Measurements from ENCODE around the gene PGM5.
"Not testable (repeated sequence)": the region's sequence is repeated elsewhere in the genome, so short reads cannot be mapped to it uniquely, and the experiment has no call there.

Gene PGM5

DNA sequence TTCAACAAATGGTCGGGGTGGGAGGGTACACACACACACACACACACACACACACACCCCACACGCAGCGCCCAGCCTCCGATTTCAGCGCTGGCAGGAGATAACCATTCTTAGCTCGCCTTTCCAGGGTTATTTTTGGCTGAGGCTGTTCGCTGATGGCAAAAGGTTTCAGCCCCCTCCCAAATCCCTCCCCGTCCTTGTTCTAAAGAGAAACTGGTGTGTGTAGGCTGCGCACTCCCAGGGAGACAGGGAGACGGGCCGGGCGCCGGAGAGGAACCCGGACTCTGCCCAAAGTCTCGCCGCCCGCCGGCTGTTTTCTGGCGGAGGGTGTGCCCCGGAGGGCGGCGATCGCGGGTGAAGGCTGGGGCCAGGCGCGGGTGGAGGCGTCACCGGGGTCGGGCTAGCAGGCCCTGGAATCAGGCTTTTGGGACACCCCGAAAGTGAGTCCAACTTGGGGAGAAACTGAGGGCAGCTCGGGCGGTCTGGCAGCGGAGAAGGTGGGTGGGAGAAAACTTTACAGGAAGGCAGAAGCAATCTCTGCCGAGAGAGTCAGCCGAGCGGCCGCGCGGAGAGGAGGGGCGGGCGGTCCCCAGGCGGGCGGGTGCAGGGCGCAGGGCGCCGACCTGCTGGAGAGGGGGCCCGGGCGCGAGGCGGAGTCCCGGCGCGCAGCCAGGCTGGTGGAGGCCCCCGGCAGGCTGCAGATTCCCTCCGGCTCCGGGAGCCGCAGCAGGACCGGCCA is at the start of gene PGM5:
PGM5 (plus strand) TSS at position 232 of the 739 bp plus-strand sequence. CDS start 517 bp downstream, outside the sequence.
- H3K9ac ChIP-seq (ENCODE audit: low read length), result peak within 1 kb of the TSS; percentile 21; the same call in 1 of the 2 replicates
- H3K4me3 ChIP-seq (ENCODE audit: low read length), result peak within 1 kb of the TSS; percentile 65
- H3K27me3 ChIP-seq (replicated peaks; ENCODE audit: insufficient read depth, low read length); H3K9me3 ChIP-seq (replicated peaks; ENCODE audit: insufficient read depth, low read length); H3K27ac ChIP-seq (ENCODE audit: low read length); H3F3A ChIP-seq (ENCODE audit: insufficient read depth, low read length); H3K79me2 ChIP-seq (ENCODE audit: low read length); H3K4me1 ChIP-seq (ENCODE audit: low read length); H3K9me2 ChIP-seq (replicated peaks; ENCODE audit: insufficient read depth, low read length); H4K20me1 ChIP-seq (ENCODE audit: insufficient read depth, low read length); H3K36me3 ChIP-seq (replicated peaks; ENCODE audit: insufficient read depth, low read length): not testable (repeated sequence)
- H2AFZ ChIP-seq (ENCODE audit: low read length), result peak within 1 kb of the TSS; percentile 75
- H3K4me2 ChIP-seq (ENCODE audit: low read depth, low read length), result peak within 1 kb of the TSS; percentile 63; the same call in 1 of the 2 replicates
- peak; percentile 22 for DNase-seq

- DNase-seq; H3K27me3 ChIP-seq (replicated peaks; ENCODE audit: insufficient read depth, low read length); H3K4me1 ChIP-seq (ENCODE audit: low read length); H3K9ac ChIP-seq (ENCODE audit: low read length); H3F3A ChIP-seq (ENCODE audit: insufficient read depth, low read length); H3K9me3 ChIP-seq (replicated peaks; ENCODE audit: insufficient read depth, low read length); H3K9me2 ChIP-seq (replicated peaks; ENCODE audit: insufficient read depth, low read length); H3K4me2 ChIP-seq (ENCODE audit: low read depth, low read length); H3K79me2 ChIP-seq (ENCODE audit: low read length); H3K27ac ChIP-seq (ENCODE audit: low read length); H4K20me1 ChIP-seq (ENCODE audit: insufficient read depth, low read length); H2AFZ ChIP-seq (ENCODE audit: low read length); H3K4me3 ChIP-seq (ENCODE audit: low read length); H3K36me3 ChIP-seq (replicated peaks; ENCODE audit: insufficient read depth, low read length): not testable (repeated sequence)
These were observed 49.3 kb upstream of the PGM5 start for GRCh38 chr9:68307127-68307526.

DNA sequence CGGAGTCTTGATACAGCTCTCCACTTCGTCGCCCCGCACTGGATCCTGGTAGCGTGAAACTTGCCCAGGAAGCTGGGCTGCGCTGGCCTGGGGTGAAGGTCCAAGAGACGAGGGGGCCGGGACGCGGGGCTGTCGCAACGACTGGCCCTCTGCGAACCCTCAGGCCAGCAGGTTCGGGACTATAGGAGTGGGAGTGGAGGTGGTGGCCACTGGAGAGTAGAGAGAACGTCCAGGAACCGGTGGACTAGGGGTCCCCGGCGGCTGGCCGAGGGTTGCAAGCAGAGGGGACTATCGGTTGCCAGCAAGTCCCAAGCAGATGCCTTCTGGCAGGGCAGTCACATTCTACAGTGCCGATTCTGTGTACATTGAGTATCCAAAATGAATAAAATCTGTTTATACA is 48.8 kb upstream of the PGM5 start:
- H3K9me3 ChIP-seq (replicated peaks; ENCODE audit: insufficient read depth, low read length); H3K79me2 ChIP-seq (ENCODE audit: low read length); H3F3A ChIP-seq (ENCODE audit: insufficient read depth, low read length); H3K4me1 ChIP-seq (ENCODE audit: low read length); H2AFZ ChIP-seq (ENCODE audit: low read length); H3K4me2 ChIP-seq (ENCODE audit: low read depth, low read length); H3K27me3 ChIP-seq (replicated peaks; ENCODE audit: insufficient read depth, low read length); H3K27ac ChIP-seq (ENCODE audit: low read length); H3K36me3 ChIP-seq (replicated peaks; ENCODE audit: insufficient read depth, low read length); H3K9ac ChIP-seq (ENCODE audit: low read length); H3K9me2 ChIP-seq (replicated peaks; ENCODE audit: insufficient read depth, low read length); DNase-seq; H4K20me1 ChIP-seq (ENCODE audit: insufficient read depth, low read length); H3K4me3 ChIP-seq (ENCODE audit: low read length): not testable (repeated sequence)

- not testable (repeated sequence) for H3K9ac ChIP-seq (ENCODE audit: low read length); H3F3A ChIP-seq (ENCODE audit: insufficient read depth, low read length); H3K27me3 ChIP-seq (replicated peaks; ENCODE audit: insufficient read depth, low read length); H3K4me1 ChIP-seq (ENCODE audit: low read length); H2AFZ ChIP-seq (ENCODE audit: low read length); H3K4me3 ChIP-seq (ENCODE audit: low read length); H3K79me2 ChIP-seq (ENCODE audit: low read length); H3K9me2 ChIP-seq (replicated peaks; ENCODE audit: insufficient read depth, low read length); H3K9me3 ChIP-seq (replicated peaks; ENCODE audit: insufficient read depth, low read length); H3K4me2 ChIP-seq (ENCODE audit: low read depth, low read length); H4K20me1 ChIP-seq (ENCODE audit: insufficient read depth, low read length); DNase-seq; H3K36me3 ChIP-seq (replicated peaks; ENCODE audit: insufficient read depth, low read length); H3K27ac ChIP-seq (ENCODE audit: low read length)
These were observed 45.2 kb upstream of the PGM5 start for GRCh38 chr9:68311208-68311607.

GRCh38 chr9:68318209-68318608 is 38.2 kb upstream of the PGM5 start:
- not testable (repeated sequence) for H3K27ac ChIP-seq (ENCODE audit: low read length); H3K9me2 ChIP-seq (replicated peaks; ENCODE audit: insufficient read depth, low read length); DNase-seq; H3K79me2 ChIP-seq (ENCODE audit: low read length); H3F3A ChIP-seq (ENCODE audit: insufficient read depth, low read length); H3K36me3 ChIP-seq (replicated peaks; ENCODE audit: insufficient read depth, low read length); H3K9me3 ChIP-seq (replicated peaks; ENCODE audit: insufficient read depth, low read length); H3K4me3 ChIP-seq (ENCODE audit: low read length); H2AFZ ChIP-seq (ENCODE audit: low read length); H4K20me1 ChIP-seq (ENCODE audit: insufficient read depth, low read length); H3K4me2 ChIP-seq (ENCODE audit: low read depth, low read length); H3K27me3 ChIP-seq (replicated peaks; ENCODE audit: insufficient read depth, low read length); H3K4me1 ChIP-seq (ENCODE audit: low read length); H3K9ac ChIP-seq (ENCODE audit: low read length)

DNA sequence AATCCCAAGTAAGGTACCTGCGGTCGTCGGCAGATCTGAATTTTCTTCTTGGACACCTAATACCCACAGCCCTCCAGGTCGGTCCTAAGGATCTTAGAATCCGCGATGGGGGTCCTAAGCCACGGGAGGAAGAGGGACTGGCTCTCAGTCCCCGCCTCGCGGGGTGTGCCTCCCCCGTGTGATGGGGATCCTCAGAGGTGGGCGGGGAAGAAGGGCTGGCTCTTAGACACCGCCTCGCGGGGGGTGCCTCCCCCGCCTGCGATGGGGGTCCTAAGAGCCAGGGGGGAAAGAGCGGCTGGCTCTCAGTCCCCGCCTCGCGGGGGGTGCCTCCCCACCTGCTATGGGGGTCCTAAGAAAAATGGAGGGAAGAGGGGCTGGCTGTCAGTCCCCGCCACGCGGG is 32.7 kb upstream of the PGM5 start:
- H3F3A ChIP-seq (ENCODE audit: insufficient read depth, low read length); H3K79me2 ChIP-seq (ENCODE audit: low read length); H3K4me1 ChIP-seq (ENCODE audit: low read length); H3K27me3 ChIP-seq (replicated peaks; ENCODE audit: insufficient read depth, low read length); H3K9me3 ChIP-seq (replicated peaks; ENCODE audit: insufficient read depth, low read length); H4K20me1 ChIP-seq (ENCODE audit: insufficient read depth, low read length); DNase-seq; H3K36me3 ChIP-seq (replicated peaks; ENCODE audit: insufficient read depth, low read length); H3K27ac ChIP-seq (ENCODE audit: low read length); H3K9me2 ChIP-seq (replicated peaks; ENCODE audit: insufficient read depth, low read length); H3K9ac ChIP-seq (ENCODE audit: low read length); H2AFZ ChIP-seq (ENCODE audit: low read length); H3K4me3 ChIP-seq (ENCODE audit: low read length); H3K4me2 ChIP-seq (ENCODE audit: low read depth, low read length): not testable (repeated sequence)

DNA sequence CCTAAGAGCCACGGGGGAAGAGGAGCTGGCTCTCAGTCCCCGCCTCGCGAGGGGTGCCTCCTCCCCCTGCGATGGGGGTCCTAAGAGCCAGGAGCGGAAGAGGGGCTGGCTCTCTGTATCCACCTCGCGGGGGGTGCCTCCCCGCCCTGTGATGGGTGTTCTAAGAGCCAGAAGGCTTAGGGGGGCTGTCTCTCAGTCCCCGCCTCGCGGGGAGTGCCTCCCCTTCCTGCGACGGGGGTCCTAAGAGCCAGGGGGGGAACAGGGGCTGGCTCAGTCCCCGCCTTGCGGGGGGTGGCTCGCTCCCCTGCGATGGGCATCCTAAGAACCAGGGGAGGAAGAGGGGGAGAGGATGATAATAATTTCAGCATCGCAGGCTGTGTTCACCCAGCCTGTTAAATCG is 31.9 kb upstream of the PGM5 start:
- H3K27ac ChIP-seq (ENCODE audit: low read length); DNase-seq; H3F3A ChIP-seq (ENCODE audit: insufficient read depth, low read length); H3K4me1 ChIP-seq (ENCODE audit: low read length); H3K4me2 ChIP-seq (ENCODE audit: low read depth, low read length); H3K4me3 ChIP-seq (ENCODE audit: low read length); H2AFZ ChIP-seq (ENCODE audit: low read length); H3K9ac ChIP-seq (ENCODE audit: low read length); H4K20me1 ChIP-seq (ENCODE audit: insufficient read depth, low read length); H3K9me3 ChIP-seq (replicated peaks; ENCODE audit: insufficient read depth, low read length); H3K27me3 ChIP-seq (replicated peaks; ENCODE audit: insufficient read depth, low read length); H3K36me3 ChIP-seq (replicated peaks; ENCODE audit: insufficient read depth, low read length); H3K79me2 ChIP-seq (ENCODE audit: low read length); H3K9me2 ChIP-seq (replicated peaks; ENCODE audit: insufficient read depth, low read length): not testable (repeated sequence)

DNA sequence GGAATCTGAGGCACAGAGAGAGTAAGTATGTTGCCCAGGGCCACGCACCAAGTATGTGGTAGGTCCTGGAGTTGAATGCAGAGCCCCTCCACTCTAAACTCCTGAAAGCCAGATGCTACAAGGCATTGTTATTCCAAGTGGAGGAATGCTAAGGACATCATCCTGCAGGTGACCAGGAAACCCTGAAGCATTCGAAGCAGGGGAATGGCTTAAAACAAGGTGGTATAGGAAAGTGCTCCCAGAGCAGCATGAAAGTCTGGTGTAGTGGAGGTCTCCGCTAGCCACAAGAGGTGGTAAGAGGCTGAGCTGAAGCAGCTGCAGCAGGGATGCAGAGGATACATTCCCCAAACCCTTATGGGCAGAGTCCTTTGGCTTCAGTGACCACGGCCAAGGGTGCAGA is 27.3 kb upstream of the PGM5 start:
- not testable (repeated sequence) for H3F3A ChIP-seq (ENCODE audit: insufficient read depth, low read length); H3K27ac ChIP-seq (ENCODE audit: low read length); H3K4me3 ChIP-seq (ENCODE audit: low read length); H4K20me1 ChIP-seq (ENCODE audit: insufficient read depth, low read length); H3K9ac ChIP-seq (ENCODE audit: low read length); H3K36me3 ChIP-seq (replicated peaks; ENCODE audit: insufficient read depth, low read length); H3K79me2 ChIP-seq (ENCODE audit: low read length); H3K4me1 ChIP-seq (ENCODE audit: low read length); H3K9me3 ChIP-seq (replicated peaks; ENCODE audit: insufficient read depth, low read length); H3K4me2 ChIP-seq (ENCODE audit: low read depth, low read length); H2AFZ ChIP-seq (ENCODE audit: low read length); H3K9me2 ChIP-seq (replicated peaks; ENCODE audit: insufficient read depth, low read length); DNase-seq; H3K27me3 ChIP-seq (replicated peaks; ENCODE audit: insufficient read depth, low read length)

All from MM.1S (cell line).